GM12891 (cell line): ENCODE measurements around the gene ADIRF.
"Not testable (repeated sequence)": the region's sequence is repeated elsewhere in the genome, so short reads cannot be mapped to it uniquely, and the experiment has no call there.

Source experiments
- POLR2A ChIP-seq: IDR thresholded peaks from 2 replicates; pipeline ENCODE4 v1.6.1; 2011; ENCODE audit warnings: low read depth, low read length, control low read depth
- POLR2AphosphoS5 ChIP-seq: IDR thresholded peaks from 2 replicates; pipeline ENCODE4 v1.6.1; 2011; ENCODE audit warnings: low read depth, low read length, control low read depth
- SPI1 ChIP-seq: IDR thresholded peaks from 2 replicates; pipeline ENCODE4 v1.6.1; 2011; ENCODE audit warnings: low read depth, low read length, control low read depth
- TAF1 ChIP-seq: IDR thresholded peaks from 2 replicates; pipeline ENCODE4 v1.6.1; 2011; ENCODE audit warnings: low read depth, low read length, control low read depth

- TF ChIP-seq POLR2A, POLR2AphosphoS5, TAF1, SPI1: not testable (repeated sequence)
Observed at GRCh38 chr10:86991362-86991761, 23.1 kb downstream of the ADIRF start.
